Neural cell (in vitro differentiated cells): ENCODE measurements around the gene GTF2F1.

Experiments used
- CTCF ChIP-seq: fragments of 450-650 bp; IDR thresholded peaks from 2 replicates; pipeline ENCODE4 v1.5.1; 2014; ENCODE audit warnings: antibody characterized with exemption, mild to moderate bottlenecking, moderate library complexity; ENCODE audit not compliant: poor library complexity, severe bottlenecking
- EP300 ChIP-seq: fragments of 450-650 bp; conservative IDR thresholded peaks from 2 replicates; pipeline ENCODE4 v1.6.1; 2014; ENCODE audit warnings: antibody characterized with exemption, mild to moderate bottlenecking, moderate library complexity; ENCODE audit not compliant: poor library complexity, severe bottlenecking

DNA sequence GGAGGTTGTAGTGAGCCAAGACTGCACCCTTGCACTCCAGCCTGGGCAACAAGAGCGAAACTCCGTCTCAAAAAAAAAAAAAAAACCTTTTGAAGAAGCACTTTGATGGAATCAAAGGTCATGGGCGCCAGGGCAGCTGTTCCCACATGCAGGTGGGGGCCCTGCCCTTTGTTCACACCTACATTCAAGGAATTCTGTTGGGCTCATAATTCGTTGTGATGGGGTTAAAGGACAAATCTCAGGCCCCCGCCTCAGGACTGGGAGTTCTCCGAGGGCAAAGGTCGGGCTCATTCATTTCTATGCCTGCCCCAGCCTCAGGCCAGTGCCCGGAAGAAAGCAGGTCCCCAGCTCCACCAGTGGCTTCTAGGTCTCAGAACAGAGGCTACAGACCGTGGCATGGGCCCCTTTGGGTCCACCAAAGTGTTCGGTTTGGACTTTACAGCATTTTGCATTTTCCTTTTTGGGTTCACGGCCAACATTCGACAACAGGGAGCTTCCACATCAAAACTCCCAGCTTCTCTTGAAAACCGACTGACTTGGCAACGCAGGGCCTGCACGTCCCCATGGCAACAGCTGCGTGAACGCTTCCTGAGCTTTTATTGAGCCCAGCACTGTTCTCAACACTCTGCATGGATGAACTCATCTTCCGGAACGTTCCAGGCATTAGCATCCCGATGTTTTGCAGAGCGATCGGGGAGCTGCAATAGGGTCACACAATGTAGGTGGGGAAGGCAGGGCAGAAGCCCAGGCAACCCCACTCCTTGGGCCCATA lies 10.1 kb upstream of the GTF2F1 start:
- no peak for TF ChIP-seq CTCF
- TF ChIP-seq EP300 = peak; percentile 36
